NT2/D1 (cell line): ENCODE results near the gene RUNX2.

Source experiments
- DNase-seq: peaks from one replicate; pipeline ENCODE4 v3.0.0-alpha.2; 2011; ENCODE audit warnings: low read depth, low spot score
- H3K27me3 ChIP-seq: 2 replicates; pipeline ENCODE4 v1.6.0; 2011; ENCODE audit warnings: mild to moderate bottlenecking; ENCODE audit not compliant: insufficient read length, insufficient read depth
- H3K36me3 ChIP-seq: 2 replicates; pipeline ENCODE4 v1.6.1; 2011; ENCODE audit warnings: mild to moderate bottlenecking, low read length, mixed read lengths; ENCODE audit not compliant: insufficient read depth, insufficient read length
- H3K4me1 ChIP-seq: 2 replicates; pipeline ENCODE4 v1.5.1; 2011; ENCODE audit not compliant: insufficient read depth, insufficient read length
- H3K4me3 ChIP-seq: 2 replicates; pipeline ENCODE4 v1.5.1; 2011; ENCODE audit warnings: low read depth; ENCODE audit not compliant: insufficient read length
- H3K9ac ChIP-seq: 2 replicates; pipeline ENCODE4 v1.6.0; 2011; ENCODE audit warnings: low read depth; ENCODE audit not compliant: insufficient read length
- H3K9me3 ChIP-seq: 2 replicates; pipeline ENCODE4 v1.5.1; 2011; ENCODE audit warnings: mild to moderate bottlenecking, low read length; ENCODE audit not compliant: insufficient read depth
- SUZ12 ChIP-seq: IDR thresholded peaks from 2 replicates; pipeline ENCODE4 v1.6.1; 2011; ENCODE audit not compliant: insufficient read length, insufficient read depth; ENCODE audit errors: extremely low read depth
- YY1 ChIP-seq: IDR thresholded peaks from 2 replicates; pipeline ENCODE4 v1.6.1; 2011; ENCODE audit not compliant: insufficient read length, insufficient read depth
- ZNF274 ChIP-seq: IDR thresholded peaks from 2 replicates; pipeline ENCODE4 v1.6.1; 2011; ENCODE audit warnings: mild to moderate bottlenecking, low read depth, low read length

The RUNX2 gene

DNA sequence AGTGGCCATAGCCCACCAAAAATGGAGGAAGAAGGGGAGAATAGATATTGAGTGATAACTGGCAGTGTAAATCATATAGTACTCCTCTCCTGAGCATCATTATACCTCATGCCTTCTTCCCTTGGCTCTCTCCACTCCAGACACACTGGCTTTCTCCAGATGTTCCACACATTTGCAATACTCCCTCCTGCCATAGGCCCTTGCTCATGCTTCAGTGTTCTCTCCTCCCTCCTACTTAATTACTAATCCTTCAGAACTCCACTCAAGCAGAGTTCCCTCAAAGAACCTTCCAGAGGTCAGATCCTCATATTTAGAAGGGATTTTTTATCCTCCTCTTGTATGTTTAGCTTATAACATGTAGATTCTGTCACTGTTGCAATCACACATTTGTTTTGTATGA, 329.1 kb downstream of the RUNX2 start:
- no peak for DNase-seq
- H3K4me1 ChIP-seq: no peaks in the 10 kb centered on the region
- H3K27me3 ChIP-seq: no peaks in the 10 kb centered on the region
- H3K36me3 ChIP-seq: no peaks in the 10 kb centered on the region
- no peak for TF ChIP-seq SUZ12
- no peak for TF ChIP-seq YY1
- TF ChIP-seq ZNF274: no peak
- H3K9me3 ChIP-seq: no peaks in the 10 kb centered on the region
- no peak overlapping the region for H3K9ac ChIP-seq
- no peak overlapping the region for H3K4me3 ChIP-seq

DNA sequence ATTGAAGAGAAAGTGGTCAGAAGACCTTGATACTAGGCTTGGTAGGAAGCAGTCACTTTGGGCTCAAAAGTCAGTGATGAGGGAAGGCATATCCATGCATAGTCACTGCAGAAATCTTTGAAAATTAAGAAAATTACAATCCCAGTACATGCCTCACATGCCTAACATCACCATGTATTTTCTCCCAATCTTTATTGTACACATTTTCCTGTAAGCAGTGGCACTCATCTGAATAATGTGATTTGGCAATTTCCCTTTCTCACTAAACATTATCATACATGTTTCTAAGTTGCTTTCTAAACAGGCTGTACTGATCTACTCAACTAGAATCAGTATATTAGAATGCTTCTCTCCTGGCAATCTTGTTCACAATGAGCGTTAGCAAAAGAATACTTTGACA, 330.3 kb downstream of the RUNX2 start:
- no peak for DNase-seq
- H3K36me3 ChIP-seq: no peaks in the 10 kb centered on the region
- no peak overlapping the region for H3K9ac ChIP-seq
- H3K4me1 ChIP-seq: no peaks in the 10 kb centered on the region
- no peaks in the 10 kb centered on the region for H3K27me3 ChIP-seq
- TF ChIP-seq SUZ12: no peak
- no peak for TF ChIP-seq ZNF274
- TF ChIP-seq YY1: no peak
- H3K9me3 ChIP-seq: no peaks in the 10 kb centered on the region
- H3K4me3 ChIP-seq: no peak overlapping the region

DNA sequence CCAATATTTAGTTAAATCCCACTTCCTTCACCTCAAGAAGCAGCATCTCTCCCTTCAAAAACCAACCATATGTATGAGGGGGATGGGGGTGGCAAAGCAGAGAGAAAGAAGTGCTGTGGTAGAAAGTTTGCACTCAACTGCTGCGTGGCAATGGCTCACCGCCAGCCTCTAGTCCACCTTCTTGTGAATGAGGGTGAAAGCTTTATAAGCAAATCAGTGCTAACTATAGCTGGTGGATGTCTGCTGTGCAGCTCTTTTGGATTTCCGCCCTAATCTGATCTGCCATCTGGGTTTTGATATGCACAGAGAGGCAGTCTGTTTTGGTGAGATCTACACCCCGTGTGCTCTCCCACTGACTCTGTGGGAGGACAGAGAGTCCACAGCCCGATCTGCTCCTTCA, 330.8 kb downstream of the RUNX2 start:
- Histone ChIP-seq H3K27me3 (no peaks in the 10 kb centered on the region), H3K9me3 (no peaks in the 10 kb centered on the region), H3K4me1 (no peaks in the 10 kb centered on the region), H3K9ac (no peak overlapping the region), H3K36me3 (no peaks in the 10 kb centered on the region), H3K4me3 (no peak overlapping the region)
- TF ChIP-seq SUZ12 (no peak), ZNF274 (no peak), YY1 (no peak)
- no peak for DNase-seq

DNA sequence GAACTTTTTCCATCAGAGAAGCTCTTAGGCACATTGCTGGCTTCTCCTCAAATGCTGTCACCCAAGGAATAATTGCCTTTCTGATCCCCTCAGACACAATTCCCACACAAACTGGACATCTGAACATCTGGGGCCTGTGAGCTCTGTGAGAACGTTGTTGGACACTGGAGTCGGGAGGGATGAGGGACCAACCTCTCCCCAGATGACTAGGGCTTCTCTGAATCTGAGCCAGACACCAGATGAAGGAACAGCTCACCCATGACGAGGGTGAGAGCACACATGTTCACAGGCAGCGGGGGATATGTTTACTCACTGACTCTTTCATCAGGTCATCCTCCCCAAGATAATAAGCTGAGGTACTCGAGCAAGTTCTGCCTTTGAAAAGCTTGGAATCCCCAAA, 333.5 kb downstream of the RUNX2 start:
- Histone ChIP-seq H3K9ac (no peak overlapping the region), H3K4me3 (no peak overlapping the region), H3K27me3 (no peaks in the 10 kb centered on the region), H3K36me3 (no peaks in the 10 kb centered on the region), H3K9me3 (no peaks in the 10 kb centered on the region), H3K4me1 (no peaks in the 10 kb centered on the region)
- TF ChIP-seq ZNF274 (no peak), SUZ12 (no peak), YY1 (no peak)
- DNase-seq: no peak

DNA sequence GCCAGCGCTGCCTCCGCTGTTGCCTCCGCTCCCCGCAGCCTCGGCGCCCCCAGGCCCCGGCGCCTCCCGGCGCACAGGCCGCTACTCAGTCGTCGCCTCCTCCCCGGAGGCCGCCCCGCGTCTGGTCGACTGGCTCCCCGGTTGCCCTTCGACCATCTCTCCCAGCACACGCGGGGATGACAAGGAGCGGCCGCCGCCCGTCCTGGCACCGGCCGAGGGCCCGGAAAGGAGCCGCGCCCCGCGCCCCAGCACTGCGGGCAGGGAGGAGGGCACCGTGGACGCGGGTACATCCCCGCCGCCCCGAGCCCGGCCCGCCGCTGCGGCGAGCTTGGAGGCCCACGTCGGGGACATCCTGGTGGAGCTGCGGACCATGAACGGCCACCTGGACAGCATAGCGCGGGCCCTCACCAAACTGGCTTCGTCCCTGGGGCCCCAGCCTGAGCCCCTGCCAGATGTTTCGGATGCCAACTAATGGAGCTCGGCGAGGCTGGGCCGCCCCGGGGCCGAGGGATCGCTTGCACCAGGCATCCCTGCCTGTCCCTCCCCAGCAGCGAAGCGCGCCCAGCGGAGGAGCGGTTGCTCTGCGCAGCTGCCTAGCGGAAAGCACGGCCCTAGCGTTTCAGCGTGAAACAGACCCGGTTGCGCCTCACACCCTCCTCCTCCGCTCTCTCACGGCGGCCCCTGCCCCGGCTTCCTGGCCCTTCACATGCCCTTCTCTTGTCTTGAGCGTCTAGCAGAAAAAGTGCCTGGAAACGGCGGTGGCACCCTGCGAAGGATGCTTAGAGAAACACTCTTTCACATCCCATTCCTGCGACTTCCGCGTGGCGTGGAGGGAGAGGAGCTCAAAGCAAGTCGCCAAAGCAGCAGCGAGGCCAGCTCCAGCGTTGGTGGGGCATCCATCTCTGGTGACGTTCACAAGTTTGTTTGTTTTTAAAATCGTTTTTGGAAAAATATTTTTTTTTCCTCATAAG, 335.4 kb downstream of the RUNX2 start:
- Histone ChIP-seq H3K4me3 (no peak overlapping the region), H3K9ac (no peak overlapping the region), H3K9me3 (no peaks in the 10 kb centered on the region), H3K4me1 (peaks cover 4% of the 10 kb centered on the region), H3K36me3 (no peaks in the 10 kb centered on the region), H3K27me3 (no peaks in the 10 kb centered on the region)
- DNase-seq: no peak
- TF ChIP-seq YY1 (no peak), ZNF274 (no peak), SUZ12 (no peak)

DNA sequence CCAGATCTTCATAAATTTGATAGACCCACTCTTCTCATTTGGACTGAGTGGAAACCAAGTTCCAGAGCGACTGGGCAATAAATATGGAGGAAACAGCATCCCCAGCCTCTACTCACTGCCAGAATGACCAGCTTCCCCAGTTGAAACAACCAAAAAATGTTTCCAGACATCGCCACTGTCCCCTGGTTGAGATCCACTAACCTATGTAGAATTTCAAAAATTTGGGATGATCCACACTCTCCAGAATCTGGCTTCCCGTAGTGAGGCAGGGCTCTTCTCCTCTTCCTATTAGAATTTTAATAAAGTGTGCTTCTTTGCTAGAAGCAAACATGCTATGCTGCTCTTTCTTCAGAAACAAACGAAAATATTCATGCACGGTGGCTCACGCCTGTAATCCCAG, 336.6 kb downstream of the RUNX2 start:
- H3K27me3 ChIP-seq: no peaks in the 10 kb centered on the region

DNA sequence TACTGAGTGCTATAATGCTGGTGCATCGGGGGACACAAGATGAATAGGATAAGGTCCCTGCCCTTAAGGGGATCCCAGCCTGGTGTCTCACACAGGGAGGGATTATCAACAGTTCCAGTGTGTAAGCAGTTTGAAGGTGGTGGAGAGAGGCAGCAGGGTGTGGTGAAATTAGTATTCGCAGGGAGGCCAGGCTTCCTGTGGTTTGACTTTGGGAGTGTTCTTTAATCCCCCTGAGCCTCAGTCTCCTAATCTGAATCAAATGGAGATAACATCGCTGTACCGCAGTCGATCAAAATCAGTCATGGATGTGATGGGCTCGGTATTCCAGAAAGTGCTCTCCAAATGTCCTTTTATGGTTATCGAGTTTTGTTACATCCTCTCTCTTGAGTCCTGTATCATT, 337.7 kb downstream of the RUNX2 start:
- H3K36me3 ChIP-seq: no peaks in the 10 kb centered on the region
- H3K9me3 ChIP-seq: no peaks in the 10 kb centered on the region
- H3K9ac ChIP-seq: no peak overlapping the region
- H3K4me3 ChIP-seq: no peak overlapping the region
- peaks cover 4% of the 10 kb centered on the region for H3K4me1 ChIP-seq
- DNase-seq: no peak
- H3K27me3 ChIP-seq: no peaks in the 10 kb centered on the region
- TF ChIP-seq SUZ12 (no peak), ZNF274 (no peak), YY1 (no peak)

More for the DNA sequence above, 336.6 kb downstream of the RUNX2 start:
- TF ChIP-seq ZNF274: no peak
- TF ChIP-seq YY1: no peak
- no peak for TF ChIP-seq SUZ12
- H3K36me3 ChIP-seq: no peaks in the 10 kb centered on the region
- peaks cover 4% of the 10 kb centered on the region for H3K4me1 ChIP-seq
- no peak overlapping the region for H3K9ac ChIP-seq
- H3K9me3 ChIP-seq: no peaks in the 10 kb centered on the region
- DNase-seq: no peak
- no peak overlapping the region for H3K4me3 ChIP-seq

DNA sequence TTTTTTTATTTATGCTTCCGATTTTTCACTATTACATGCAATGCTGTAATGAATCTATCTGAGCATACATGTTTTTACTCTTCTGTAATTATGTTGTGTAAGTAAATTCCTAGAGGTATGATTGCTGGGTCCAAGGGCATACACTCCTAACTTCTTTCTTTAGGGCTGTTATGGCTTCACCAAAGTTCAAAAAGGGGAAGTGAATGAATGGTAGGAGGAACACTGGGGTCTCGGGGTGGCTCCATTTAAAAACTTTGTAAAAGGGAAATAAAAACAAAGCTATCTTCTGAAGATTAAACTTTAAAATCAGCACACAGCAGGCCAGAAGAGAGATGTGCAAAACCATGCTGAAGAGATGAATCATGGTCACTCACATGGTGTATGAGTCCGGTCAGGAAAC, 338.7 kb downstream of the RUNX2 start:
- TF ChIP-seq ZNF274: no peak
- no peak for TF ChIP-seq SUZ12
- no peak for TF ChIP-seq YY1
- no peaks in the 10 kb centered on the region for H3K9me3 ChIP-seq
- H3K4me1 ChIP-seq: peaks cover 4% of the 10 kb centered on the region

More for the DNA sequence above, 338.7 kb downstream of the RUNX2 start:
- DNase-seq: no peak
- Histone ChIP-seq H3K4me3 (no peak overlapping the region), H3K36me3 (no peaks in the 10 kb centered on the region), H3K27me3 (no peaks in the 10 kb centered on the region), H3K9ac (no peak overlapping the region)
